Measurements from ENCODE around the gene MFSD2A. TPM values are rescaled to one million over a fixed set of nuclear protein-coding genes. Genes with fewer than 3 reads are reported as not detected.

MFSD2A gene
- total RNA-seq, 1 donor from 2014 or later = 0.84 TPM

Other genes with a start within 250 kb of the MFSD2A start
- 33.7 TPM for gene PPIE, start 216.3 kb upstream of the MFSD2A start, total RNA-seq
- gene OXCT2, start 183.8 kb upstream of the MFSD2A start, total RNA-seq = 0.77 TPM
- gene BMP8B, start 166.3 kb upstream of the MFSD2A start, total RNA-seq = 0.40 TPM
- 17.4 TPM for gene TRIT1, start 71.6 kb upstream of the MFSD2A start, total RNA-seq
- 1.5 TPM for gene MYCL, start 53.2 kb upstream of the MFSD2A start, total RNA-seq
- 69.1 TPM for gene CAP1, start 85.6 kb downstream of the MFSD2A start, total RNA-seq
- gene PPT1, start 142.1 kb downstream of the MFSD2A start, total RNA-seq = 38.9 TPM
- 13.4 TPM for gene RLF, start 206.2 kb downstream of the MFSD2A start, total RNA-seq

All from left ventricle myocardium superior (tissue), 1 donor.